ENCODE data around the gene AFDN. TPM values are rescaled to one million over a fixed set of nuclear protein-coding genes. Genes with fewer than 3 reads are reported as not detected.

Gene AFDN
- total RNA-seq, 1 donor: 29.2 TPM

DNA sequence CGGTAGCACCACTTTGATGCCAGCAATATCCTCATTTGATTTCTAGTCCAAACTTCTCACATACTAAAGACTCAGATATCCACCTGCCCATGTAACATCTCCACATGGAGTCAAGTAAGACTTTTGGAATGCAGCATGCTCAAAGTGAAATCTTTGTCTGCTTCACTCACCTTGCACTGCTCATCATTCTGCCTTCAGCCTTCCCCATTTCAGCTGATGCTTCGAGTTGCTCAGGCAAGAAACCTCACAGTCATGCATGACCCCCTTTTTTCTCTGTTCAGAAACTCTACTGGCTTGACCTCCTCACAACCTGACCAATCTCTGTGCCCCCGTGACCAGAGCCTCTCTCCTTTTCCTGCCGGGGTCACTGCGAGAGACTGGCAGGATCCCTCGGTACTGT is 129.8 kb downstream of the AFDN start:
- TF ChIP-seq CTCF (IDR thresholded peaks at IDR 0.05; ENCODE audit: insufficient read depth, low read length): no peak
- H3K4me3 ChIP-seq (ENCODE audit: low read depth, low read length): no peak overlapping the region
- DNase-seq (ENCODE audit: low read depth): no peak

- no peak for DNase-seq (ENCODE audit: low read depth)
- no peak overlapping the region for H3K4me3 ChIP-seq (ENCODE audit: low read depth, low read length)
- no peak for TF ChIP-seq CTCF (IDR thresholded peaks at IDR 0.05; ENCODE audit: insufficient read depth, low read length)
These were observed 130.3 kb downstream of the AFDN start for GRCh38 chr6:167956983-167957492.

DNA sequence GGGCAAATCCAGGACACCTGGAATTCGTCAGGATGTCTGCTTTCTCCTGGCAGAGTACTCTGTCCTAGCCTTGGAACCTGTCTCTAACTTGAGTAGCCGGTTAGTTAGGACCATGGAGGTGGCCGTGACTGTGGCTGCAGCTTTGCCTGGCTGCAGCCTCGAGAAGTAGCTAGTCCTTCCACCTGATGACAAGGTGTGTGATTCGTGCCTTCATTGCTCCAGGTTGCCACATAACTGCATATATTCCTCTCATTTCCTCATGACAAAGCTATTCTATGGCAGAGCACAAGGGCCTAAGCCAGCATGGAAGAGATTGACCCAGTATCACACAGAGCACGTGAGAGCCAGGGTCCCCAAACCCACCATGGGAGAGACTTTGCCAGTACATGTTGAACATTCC is 130.9 kb downstream of the AFDN start:
- H3K4me3 ChIP-seq (ENCODE audit: low read depth, low read length): no peak overlapping the region
- TF ChIP-seq CTCF (IDR thresholded peaks at IDR 0.05; ENCODE audit: insufficient read depth, low read length): no peak
- no peak for DNase-seq (ENCODE audit: low read depth)

DNA sequence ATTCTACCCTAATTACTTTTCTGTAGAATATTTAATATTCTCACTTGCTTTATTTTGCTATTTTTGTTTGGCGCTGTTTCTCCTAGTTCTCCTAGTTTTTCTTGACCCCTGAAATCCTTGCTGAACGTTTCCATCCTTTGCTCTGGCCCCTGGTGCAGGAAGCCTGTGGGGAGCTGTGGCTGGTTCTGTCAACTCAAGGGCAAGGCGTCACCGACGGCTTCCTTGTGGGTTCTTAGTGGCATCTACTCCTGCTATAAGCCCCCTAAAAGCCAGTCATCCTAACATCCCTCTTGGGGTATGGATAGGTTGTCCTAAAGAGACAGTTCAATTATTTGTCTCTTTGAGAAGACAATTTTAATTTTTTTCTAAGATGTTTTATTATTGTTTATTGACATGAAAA is 133.9 kb downstream of the AFDN start:
- no peak for DNase-seq (ENCODE audit: low read depth)
- no peak for TF ChIP-seq CTCF (IDR thresholded peaks at IDR 0.05; ENCODE audit: insufficient read depth, low read length)
- no peak overlapping the region for H3K4me3 ChIP-seq (ENCODE audit: low read depth, low read length)

DNA sequence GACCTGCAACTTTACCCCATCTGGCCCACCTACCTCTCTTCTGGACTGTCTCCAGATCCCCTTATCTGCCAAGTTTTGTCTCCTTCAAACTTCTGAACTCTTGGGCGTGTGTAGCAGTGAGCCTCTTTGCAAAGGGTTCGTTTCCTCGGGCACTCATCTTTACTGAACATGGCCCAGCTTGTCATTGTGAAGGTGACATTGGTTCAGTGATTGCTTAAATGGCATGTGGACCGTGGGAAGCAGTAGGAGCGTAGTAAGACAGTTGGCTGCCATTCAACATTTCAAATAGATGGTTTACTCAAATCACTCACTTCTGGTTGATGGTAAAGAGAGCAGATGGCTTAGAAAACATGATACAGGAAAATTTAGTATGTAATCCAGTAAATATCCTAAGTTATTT is 136.0 kb downstream of the AFDN start:
- TF ChIP-seq CTCF (IDR thresholded peaks at IDR 0.05; ENCODE audit: insufficient read depth, low read length): no peak
- DNase-seq (ENCODE audit: low read depth): no peak
- no peak overlapping the region for H3K4me3 ChIP-seq (ENCODE audit: low read depth, low read length)

GRCh38 chr6:167963589-167964057 is 136.9 kb downstream of the AFDN start:
- TF ChIP-seq CTCF (IDR thresholded peaks at IDR 0.05; ENCODE audit: insufficient read depth, low read length): no peak
- no peak for DNase-seq (ENCODE audit: low read depth)
- H3K4me3 ChIP-seq (ENCODE audit: low read depth, low read length): no peak overlapping the region
